COLO668 (cell line): ENCODE measurements around the gene GPRC5B.

Experiments
- DNase-seq: peaks from one replicate; lab custom pipeline; 2025; ENCODE audit not compliant: unreplicated experiment; lab: John Stamatoyannopoulos, UW

The GPRC5B gene

GRCh38 chr16:19874026-19874425 lies 10.6 kb downstream of the GPRC5B start:
- no peak for DNase-seq

- DNase-seq: no peak
Observed at GRCh38 chr16:19872935-19873334, 11.7 kb downstream of the GPRC5B start.

- DNase-seq: no peak
Observed at GRCh38 chr16:19872179-19872863, 12.3 kb downstream of the GPRC5B start.

- DNase-seq: no peak
Observed at GRCh38 chr16:19871721-19872120, 12.9 kb downstream of the GPRC5B start.

DNA sequence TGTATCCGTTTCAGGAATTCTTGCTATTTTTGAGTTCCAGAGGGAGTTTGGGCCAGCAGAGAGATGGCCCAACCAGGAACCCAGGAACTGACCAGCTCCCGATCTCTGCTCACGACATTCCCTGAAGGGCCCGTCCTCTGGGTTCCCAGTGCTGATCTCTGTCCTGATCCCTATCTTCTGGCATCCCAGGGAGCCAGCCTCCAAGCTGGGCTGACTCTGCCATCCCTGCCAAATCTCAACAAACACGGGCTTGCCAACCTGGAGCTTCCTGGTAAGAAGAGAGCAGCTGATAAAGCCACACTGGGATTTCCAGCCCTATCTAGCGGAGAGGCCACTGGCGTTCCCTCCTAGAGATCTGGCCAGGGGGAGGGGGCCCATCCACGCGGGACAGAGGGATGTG lies 16.2 kb downstream of the GPRC5B start:
- DNase-seq: no peak

DNA sequence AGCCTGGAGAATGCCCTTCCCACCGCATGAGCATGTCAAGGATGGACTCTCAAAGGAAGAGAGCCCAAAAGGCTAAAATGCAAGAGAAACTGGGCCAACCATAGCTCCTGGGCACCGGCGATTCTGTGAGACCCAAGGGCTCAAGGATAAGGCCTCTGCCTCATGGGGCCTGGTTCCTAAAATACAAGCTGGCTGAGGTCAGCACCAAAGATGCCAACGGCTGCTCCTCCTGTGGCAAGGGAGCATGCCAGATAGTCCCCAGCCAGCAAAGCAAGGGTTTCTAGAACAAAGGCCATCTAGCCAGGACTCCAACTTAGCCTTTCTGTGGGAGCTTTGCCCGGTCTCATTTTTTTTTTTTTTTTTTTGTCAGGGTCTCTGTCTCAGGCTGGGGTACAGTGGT lies 20.1 kb downstream of the GPRC5B start:
- no peak for DNase-seq

DNA sequence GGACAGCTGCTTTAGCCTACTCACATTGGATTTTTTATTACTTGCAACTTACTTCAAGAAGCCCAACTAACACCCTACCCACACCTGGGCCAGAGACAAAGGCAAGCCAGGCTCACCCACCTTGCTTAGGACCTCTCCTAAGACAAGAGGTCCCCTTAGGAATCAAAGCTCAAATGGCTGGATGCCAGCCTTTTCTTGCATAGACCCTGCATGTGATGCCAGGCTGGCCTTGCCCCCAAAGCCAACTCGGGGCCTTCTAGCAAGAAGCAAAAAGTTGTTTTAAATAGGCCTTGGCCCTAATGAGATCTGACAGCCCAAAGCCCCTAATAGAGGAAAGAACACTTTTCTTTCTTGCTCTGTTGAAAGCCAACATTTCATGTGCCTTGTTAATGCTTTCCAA lies 20.7 kb downstream of the GPRC5B start:
- no peak for DNase-seq

DNA sequence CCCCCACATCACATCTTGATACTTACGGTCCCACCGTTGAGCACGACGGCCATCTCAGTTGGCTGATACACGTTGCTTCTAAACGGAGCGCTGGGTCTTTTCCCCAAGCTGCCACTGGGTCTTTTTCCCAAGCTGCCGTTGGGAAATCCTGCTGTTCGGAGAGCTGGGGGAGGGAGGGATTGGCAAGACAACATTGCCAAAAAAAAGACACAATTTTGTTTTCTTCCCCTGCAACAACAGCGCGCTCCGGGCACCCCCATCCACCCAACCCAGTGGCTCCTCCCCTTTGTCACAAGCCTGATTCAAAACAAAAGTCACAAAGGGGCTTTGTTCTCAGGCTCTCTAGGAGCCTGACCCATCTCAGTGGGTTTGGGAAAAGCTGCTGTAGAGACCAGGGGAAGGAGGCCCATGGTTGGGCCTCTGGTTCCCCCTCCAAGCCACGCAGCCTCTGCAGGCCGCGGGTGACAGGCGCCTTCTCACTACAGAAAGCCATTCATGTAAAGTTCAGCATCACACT lies 22.8 kb downstream of the GPRC5B start:
- DNase-seq: no peak

GRCh38 chr16:19861133-19861532 lies 23.5 kb downstream of the GPRC5B start:
- DNase-seq: no peak

- DNase-seq: no peak
Observed at GRCh38 chr16:19860166-19861041, 24.2 kb downstream of the GPRC5B start.

GRCh38 chr16:19859603-19860002 lies 25.0 kb downstream of the GPRC5B start:
- DNase-seq: no peak

GRCh38 chr16:19859166-19859565 lies 25.5 kb downstream of the GPRC5B start:
- DNase-seq: no peak

- DNase-seq: no peak
Observed at GRCh38 chr16:19858340-19859018, 26.2 kb downstream of the GPRC5B start.

- DNase-seq: no peak
Observed at GRCh38 chr16:19857593-19858339, 26.9 kb downstream of the GPRC5B start.

GRCh38 chr16:19856120-19856519 lies 28.5 kb downstream of the GPRC5B start:
- DNase-seq: no peak

DNA sequence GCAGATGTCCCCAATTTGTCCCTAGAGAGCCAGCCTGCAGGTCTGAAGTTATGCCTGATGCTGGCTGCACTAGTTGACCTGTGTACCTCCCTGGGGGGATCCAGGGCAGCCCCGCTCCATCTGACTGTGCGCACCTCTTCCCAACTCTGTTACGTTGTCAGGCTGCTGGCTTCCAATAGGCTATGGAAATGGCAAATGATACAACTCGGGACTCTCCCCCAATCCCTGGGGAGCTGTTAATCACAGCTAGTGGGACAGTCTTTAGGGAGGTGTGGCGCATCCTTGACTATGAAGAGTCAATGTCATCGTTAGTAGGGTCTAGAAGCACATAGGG lies 30.1 kb downstream of the GPRC5B start:
- DNase-seq: no peak

GRCh38 chr16:19853742-19854542 lies 30.7 kb downstream of the GPRC5B start:
- no peak for DNase-seq

DNA sequence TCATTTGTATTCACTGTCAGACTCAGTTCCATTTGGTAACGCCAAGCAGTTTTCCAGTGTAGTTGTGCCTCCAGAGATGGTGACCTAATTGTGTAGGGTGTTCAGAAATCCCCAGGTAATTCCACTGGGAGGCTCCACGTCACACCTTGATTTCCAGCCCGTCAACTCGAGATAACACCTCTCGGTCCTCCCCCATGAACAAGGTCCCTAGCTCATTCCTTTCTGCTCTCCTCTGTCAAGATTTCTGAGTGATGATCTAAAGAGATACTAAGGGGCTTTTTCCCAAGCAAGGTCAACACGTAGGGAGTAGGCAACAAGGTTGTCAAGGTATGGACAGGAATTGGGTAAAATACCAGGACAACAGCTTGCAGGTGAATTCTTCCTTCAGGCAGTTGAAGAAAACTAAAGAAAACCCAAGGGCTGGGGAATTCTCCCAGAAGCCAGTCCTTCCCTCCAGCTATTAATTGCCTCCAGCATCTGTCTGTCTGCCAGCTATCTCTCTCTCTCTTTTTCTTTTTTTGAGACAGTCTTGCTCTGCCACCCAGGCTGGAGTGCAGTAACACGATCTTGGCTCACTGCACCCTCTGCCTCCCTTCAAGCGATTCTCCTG lies 31.4 kb downstream of the GPRC5B start:
- no peak for DNase-seq

DNA sequence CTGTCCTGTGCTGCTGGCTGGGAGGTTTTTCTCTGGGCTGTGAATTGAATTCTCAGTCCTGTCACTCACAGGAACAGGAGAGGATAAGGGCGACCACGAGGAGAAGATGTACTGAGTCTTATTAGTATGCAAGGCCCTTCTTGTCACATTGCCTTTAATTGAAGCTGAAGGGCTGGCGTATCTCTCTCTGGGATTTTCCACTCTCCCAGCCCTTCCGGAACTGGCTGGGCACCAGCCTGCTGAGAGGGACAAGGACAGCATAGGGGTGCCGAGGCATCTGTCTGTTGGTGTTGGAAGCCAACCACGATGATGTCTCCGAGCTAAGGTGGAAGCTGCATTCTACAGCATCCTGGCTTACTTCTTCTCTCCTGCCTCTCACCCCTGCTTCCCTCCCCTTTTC lies 33.2 kb downstream of the GPRC5B start:
- no peak for DNase-seq
